Astrocyte (in vitro differentiated cells and primary cell): ENCODE data around the gene HECA.

ENCODE experiments used
- CTCF ChIP-seq: IDR thresholded peaks from 2 replicates; pipeline ENCODE4 v1.5.1; 2011; ENCODE audit warnings: low read depth, mild to moderate bottlenecking, inconsistent platforms, low read length, moderate library complexity; ENCODE audit not compliant: insufficient read depth
- EZH2 ChIP-seq: IDR thresholded peaks from 2 replicates; pipeline ENCODE4 v1.6.1; 2012; ENCODE audit warnings: mild to moderate bottlenecking, low read length, inconsistent platforms; ENCODE audit not compliant: insufficient read depth

- TF ChIP-seq CTCF (no peak), EZH2 (no peak)
Observed at GRCh38 chr6:139194740-139195139, 59.9 kb downstream of the HECA start.
